Fibroblast of skin of right biceps (primary cell): ENCODE data around the gene TGFBR3.
A peak's percentile ranks its signal among the peaks of the same experiment; 100 is the strongest.

ENCODE experiments used
- DNase-seq: peaks from one replicate; pipeline ENCODE4 v3.0.0-alpha.2; 2013

TGFBR3 gene

GRCh38 chr1:91676030-91676429 is 209.9 kb downstream of the TGFBR3 start:
- DNase-seq, result no peak

DNA sequence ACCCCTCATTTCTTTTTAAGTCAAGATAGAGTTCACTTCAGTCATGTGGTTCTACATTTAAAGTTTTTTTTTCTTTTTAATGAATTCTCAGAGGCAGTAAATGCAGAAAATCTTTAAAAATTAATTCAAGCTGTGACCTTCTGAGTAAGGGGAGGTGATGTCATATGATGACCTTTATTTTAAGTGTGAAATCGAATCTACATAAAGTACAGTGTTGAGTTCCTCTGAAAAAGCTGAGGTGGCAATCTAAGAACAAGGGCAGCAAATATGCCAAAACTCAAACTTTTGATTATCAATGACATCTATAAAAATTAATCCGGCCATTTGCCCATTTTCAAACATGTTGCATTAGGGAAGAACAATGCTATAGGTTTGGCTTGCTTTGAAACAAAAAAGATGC is 211.8 kb downstream of the TGFBR3 start:
- no peak for DNase-seq

DNA sequence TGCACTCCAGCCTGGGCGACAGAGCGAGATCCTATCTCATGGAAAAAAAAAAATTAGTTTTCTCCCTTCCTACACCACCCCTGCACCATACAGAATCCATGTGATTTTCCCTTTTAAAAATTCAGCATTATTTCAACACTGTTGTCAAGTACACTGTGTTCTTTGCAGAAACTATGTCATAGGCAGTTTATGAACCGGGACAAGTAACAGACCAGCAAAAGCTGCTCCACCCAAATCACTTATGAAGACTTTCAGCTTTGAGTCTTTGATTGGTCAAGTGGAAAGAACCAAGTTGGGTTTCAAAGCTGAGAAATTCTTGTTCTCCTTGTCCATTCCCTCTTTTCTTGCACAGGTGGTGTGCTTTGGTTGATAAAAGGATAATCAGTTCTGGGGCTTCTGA is 212.3 kb downstream of the TGFBR3 start:
- DNase-seq, result no peak

- DNase-seq, result no peak
Measured at GRCh38 chr1:91672601-91673161, 213.3 kb downstream of the TGFBR3 start.

- no peak for DNase-seq
Measured at GRCh38 chr1:91670781-91671180, 215.2 kb downstream of the TGFBR3 start.

GRCh38 chr1:91669584-91670350 is 216.2 kb downstream of the TGFBR3 start:
- no peak for DNase-seq

GRCh38 chr1:91666651-91667050 is 219.3 kb downstream of the TGFBR3 start:
- peak; percentile 33 for DNase-seq

- DNase-seq, result no peak
Measured at GRCh38 chr1:91661121-91661520, 224.8 kb downstream of the TGFBR3 start.

- DNase-seq, result no peak
Measured at GRCh38 chr1:91660708-91661107, 225.2 kb downstream of the TGFBR3 start.

DNA sequence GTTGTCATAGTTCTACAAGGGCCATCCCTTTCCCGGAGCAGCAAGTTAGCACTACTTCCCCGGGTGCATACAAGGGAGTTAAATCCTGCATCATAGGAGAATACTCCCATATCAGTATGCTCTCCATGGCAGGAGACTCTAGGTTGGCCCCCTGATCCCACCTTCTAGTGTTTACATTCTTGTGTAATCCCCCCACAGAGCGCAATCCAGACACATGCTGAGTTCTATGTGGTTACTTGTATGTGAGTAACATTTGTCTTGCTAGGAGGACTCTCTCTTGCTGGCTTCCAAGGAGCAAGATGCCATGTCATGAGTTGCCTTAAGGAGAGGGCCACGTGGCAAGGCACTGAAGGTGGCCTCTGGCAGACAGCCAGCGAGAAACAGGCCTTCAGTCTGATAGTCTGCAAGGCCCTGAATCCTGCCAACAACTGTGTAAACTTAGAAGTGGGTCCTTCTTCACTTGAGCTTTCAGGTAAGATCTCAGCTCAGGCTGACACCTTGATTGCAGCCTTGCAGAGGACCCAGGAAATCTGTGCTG is 230.0 kb downstream of the TGFBR3 start:
- DNase-seq, result peak; percentile 4

GRCh38 chr1:91653183-91653582 is 232.8 kb downstream of the TGFBR3 start:
- no peak for DNase-seq

DNA sequence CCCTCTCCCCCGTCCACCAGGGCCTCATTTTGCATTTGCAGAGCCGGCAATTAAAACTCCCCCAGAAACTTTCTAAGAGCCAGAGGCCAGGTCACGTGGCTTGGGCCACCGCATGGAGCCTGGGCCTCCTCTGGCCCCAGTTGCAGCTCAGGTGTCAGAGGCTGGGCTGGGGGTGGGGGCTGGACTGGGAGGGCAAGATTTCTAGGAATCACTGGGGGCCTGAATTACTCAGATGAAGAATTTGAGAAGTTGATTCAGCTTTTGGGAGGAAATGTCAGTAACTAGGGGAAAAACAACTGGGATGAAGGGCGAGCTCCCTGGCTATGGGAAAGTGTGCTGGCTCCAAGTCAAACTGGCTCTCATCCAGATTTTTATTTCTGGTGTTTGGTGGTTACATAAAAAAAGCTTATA is 234.3 kb downstream of the TGFBR3 start:
- peak; percentile 77 for DNase-seq

GRCh38 chr1:91651243-91651642 is 234.7 kb downstream of the TGFBR3 start:
- DNase-seq, result peak; percentile 2

- DNase-seq, result peak; percentile 97
Measured at GRCh38 chr1:91650764-91651163, 235.2 kb downstream of the TGFBR3 start.

DNA sequence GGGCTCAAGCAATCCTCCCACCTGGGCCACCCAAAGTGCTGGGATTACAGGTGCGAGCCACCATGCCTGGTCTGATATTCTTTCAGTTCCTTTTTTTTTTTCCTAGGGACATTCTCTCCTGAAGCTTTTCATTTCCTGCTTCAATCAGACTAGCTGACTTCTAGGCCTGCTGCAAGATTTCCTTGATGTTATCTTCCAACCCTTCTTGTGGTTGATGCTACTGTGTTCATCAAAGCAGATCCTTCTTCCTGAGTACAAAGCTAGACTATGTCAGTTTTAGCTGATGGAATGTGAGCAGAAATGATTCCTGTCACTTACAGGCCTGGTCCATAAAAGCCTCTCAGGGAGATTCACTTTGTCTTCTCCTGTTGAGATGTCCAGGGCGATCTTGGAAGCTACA is 238.9 kb downstream of the TGFBR3 start:
- DNase-seq, result peak; percentile 11

DNA sequence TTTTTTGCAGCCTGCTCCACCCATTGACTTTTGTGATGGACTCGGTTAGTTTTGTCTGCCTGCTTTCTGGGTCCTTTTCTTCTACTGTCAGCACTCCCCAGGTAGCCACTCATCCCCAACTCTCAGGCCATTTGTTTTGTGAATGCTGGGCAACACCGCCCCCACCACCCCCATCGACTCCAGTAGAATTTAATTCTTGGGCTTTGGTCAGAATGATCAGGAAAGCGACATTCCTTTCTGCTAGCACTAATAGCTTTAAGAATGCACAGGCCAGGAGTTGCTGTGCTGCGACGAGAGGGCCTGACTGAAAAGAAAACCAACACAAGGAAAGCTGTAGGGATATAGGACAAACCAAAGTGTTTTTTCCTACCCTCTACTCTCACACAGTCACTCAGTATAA is 240.9 kb downstream of the TGFBR3 start:
- peak; percentile 43 for DNase-seq

- DNase-seq, result no peak
Measured at GRCh38 chr1:91643431-91643830, 242.5 kb downstream of the TGFBR3 start.

GRCh38 chr1:91640877-91641526 is 244.9 kb downstream of the TGFBR3 start:
- no peak for DNase-seq

GRCh38 chr1:91637539-91637994 is 248.4 kb downstream of the TGFBR3 start:
- no peak for DNase-seq

- DNase-seq, result peak; percentile 69
Measured at GRCh38 chr1:91635763-91636162, 250.2 kb downstream of the TGFBR3 start.

- DNase-seq, result no peak
Measured at GRCh38 chr1:91633438-91633837, 252.5 kb downstream of the TGFBR3 start.

DNA sequence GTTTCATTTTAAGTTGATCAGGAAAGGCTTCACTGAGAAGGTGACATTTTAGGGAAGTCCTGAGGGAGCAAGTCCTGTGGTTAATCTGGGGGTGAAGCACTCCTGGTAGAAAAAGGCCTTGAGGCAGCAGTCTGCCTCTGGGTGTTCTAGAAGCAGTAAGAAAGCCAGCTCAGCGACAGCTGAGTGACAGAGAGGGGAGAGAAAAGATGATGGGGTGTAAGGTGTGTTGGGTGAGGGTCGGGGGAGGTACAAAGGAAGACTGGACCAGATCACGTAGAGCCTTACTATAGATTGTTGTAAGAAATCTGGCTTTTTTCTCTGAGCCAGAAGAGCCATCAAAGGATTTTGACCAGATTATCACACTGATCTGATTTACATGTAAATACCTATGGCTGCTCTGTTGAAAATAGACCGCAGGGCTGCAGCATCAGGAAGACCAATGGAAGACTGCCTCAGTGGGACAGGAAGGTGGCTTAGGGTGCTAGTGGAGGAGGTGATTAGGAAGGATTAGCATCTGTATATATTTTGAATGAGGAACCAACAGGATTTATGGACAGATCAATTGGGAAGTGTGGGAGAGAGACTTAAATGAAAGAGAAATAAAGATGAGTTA is 254.1 kb downstream of the TGFBR3 start:
- no peak for DNase-seq

DNA sequence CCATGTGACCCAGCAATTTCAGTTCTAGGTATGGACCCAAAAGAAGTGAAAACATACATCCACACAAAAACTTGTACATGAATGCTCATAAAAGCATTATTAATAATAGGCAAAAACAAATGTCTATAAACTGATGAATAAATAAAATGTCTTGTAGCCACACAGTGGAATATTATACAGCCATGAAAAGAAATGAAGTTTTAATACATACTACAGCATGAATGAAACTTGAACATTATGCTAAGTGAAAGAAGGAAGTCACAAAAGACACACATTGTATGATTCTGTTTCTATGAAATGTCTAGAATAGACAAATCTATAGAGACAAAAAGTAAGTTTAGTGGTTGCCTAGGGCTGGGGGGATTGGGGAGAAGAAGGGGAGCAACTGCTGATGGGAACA is 255.1 kb downstream of the TGFBR3 start:
- DNase-seq, result no peak
